OCI-LY1 (cell line): ENCODE data around the gene METAP1D.

Source experiments
- CTCF ChIP-seq: fragments of 200-600 bp; sonication (generic), shearing (Covaris generic); IDR thresholded peaks from 2 replicates; pipeline ENCODE4 v1.5.1; 2017; ENCODE audit warnings: mild to moderate bottlenecking, antibody characterized with exemption, low read length, moderate library complexity, mixed read lengths
- EZH2 ChIP-seq: fragments of 200-600 bp; sonication (generic), shearing (Covaris generic); IDR thresholded peaks from 2 replicates; pipeline ENCODE4 v1.8.0; 2017; ENCODE audit warnings: borderline replicate concordance, mixed run types, mild to moderate bottlenecking, antibody characterized with exemption, low read length, moderate library complexity, mixed read lengths

GRCh38 chr2:172101821-172102390, 102.2 kb downstream of the METAP1D start:
- TF ChIP-seq CTCF (no peak), EZH2 (no peak)
